GM12878 (cell line): ENCODE measurements around the gene ENOX1. TPM values are rescaled to one million over a fixed set of nuclear protein-coding genes. Genes with fewer than 3 reads are reported as not detected.

ENCODE experiments used
- ATAC-seq: fragments of 200-7000 bp; cut with Tn5 transposase; 3 replicates; pipeline ENCODE4 v1.9.1; 2020; ENCODE audit warnings: mild to moderate bottlenecking, moderate library complexity
- BruUV-seq: library from RNA; stranded (reverse); fragments of 400-500 nt; replicated peaks from 2 replicates; lab custom pipeline; 2021; lab: Mats Ljungman, UMichigan
- CTCF ChIA-PET: fragments of 300-600 bp; sonication (Branson Sonifier 250); formaldehyde crosslinking; extraction: SDS; loops from one replicate; lab custom pipeline; 2021; ENCODE audit warnings: inconsistent platforms; lab: Yijun Ruan, JAX
- POLR2A ChIA-PET: fragments of 350-600 bp; formaldehyde crosslinking; extraction: SDS; loops from one replicate; lab custom pipeline; 2021; ENCODE audit warnings: inconsistent platforms; lab: Charles Lee
- RAD21 ChIA-PET: fragments of 300-600 bp; sonication (Branson Sonifier 250); formaldehyde crosslinking; loops from one replicate; lab custom pipeline; 2023; ENCODE audit warnings: antibody characterized with exemption; ENCODE audit not compliant: unreplicated experiment; lab: Charles Lee
- SMC1A ChIA-PET: fragments of 300-600 bp; sonication (Branson Sonifier 250); formaldehyde crosslinking; loops from one replicate; lab custom pipeline; 2023; ENCODE audit not compliant: unreplicated experiment, uncharacterized antibody; lab: Charles Lee
- DNase-seq: peaks from one replicate; pipeline ENCODE4 v3.0.0-alpha.2; 2011; ENCODE audit warnings: low read depth, low spot score
- FAIRE-seq: peaks from 3 replicates; lab custom pipeline; 2011; peaks lifted over from hg19 to GRCh38; lab: Jason Lieb, UNC
- H2AFZ ChIP-seq: 2 replicates; pipeline ENCODE4 v1.6.0; 2011; ENCODE audit warnings: low read depth, low read length, control low read depth; ENCODE audit not compliant: control insufficient read depth
- H3K27ac ChIP-seq: 2 replicates; pipeline ENCODE4 v1.5.1; 2011; ENCODE audit warnings: control low read depth; ENCODE audit not compliant: control insufficient read depth, insufficient read depth
- H3K27me3 ChIP-seq, 2 experiments: replicated peaks in 1 of 2; 2 replicates each; pipeline versions ENCODE4 v1.6.0 to v1.6.1; 2011; ENCODE audit warnings: low read length in 1 of 2; ENCODE audit not compliant: control insufficient read depth in 2 of 2, insufficient read depth in 2 of 2
- H3K36me3 ChIP-seq, 2 experiments: 2 replicates each; pipeline ENCODE4 v1.5.1; 2011; ENCODE audit warnings: low read length in 1 of 2; ENCODE audit not compliant: control insufficient read depth in 2 of 2, insufficient read depth in 2 of 2
- H3K4me1 ChIP-seq: 2 replicates; pipeline ENCODE4 v1.6.1; 2011; ENCODE audit warnings: mild to moderate bottlenecking, low read length, moderate library complexity, mixed read lengths; ENCODE audit not compliant: control insufficient read depth, insufficient read depth
- H3K4me2 ChIP-seq: 2 replicates; pipeline ENCODE4 v1.6.0; 2011; ENCODE audit warnings: control low read depth; ENCODE audit not compliant: control insufficient read depth, insufficient read depth
- H3K4me3 ChIP-seq: fragments of 200-600 bp; sonication (generic); 2 replicates; pipeline ENCODE4 v1.5.1; 2016
- H3K79me2 ChIP-seq: 2 replicates; pipeline ENCODE4 v1.6.0; 2011; ENCODE audit warnings: low read length; ENCODE audit not compliant: control insufficient read depth, insufficient read depth
- H3K9ac ChIP-seq: 2 replicates; pipeline ENCODE4 v1.8.0; 2011; ENCODE audit warnings: low read length, control low read depth, mixed read lengths; ENCODE audit not compliant: control insufficient read depth, insufficient read depth
- H3K9me3 ChIP-seq: replicated peaks from 3 replicates; pipeline ENCODE4 v1.5.1; 2011; ENCODE audit warnings: mild to moderate bottlenecking, low read length; ENCODE audit not compliant: control insufficient read depth, insufficient read depth
- H4K20me1 ChIP-seq: 2 replicates; pipeline ENCODE4 v1.6.0; 2011; ENCODE audit not compliant: control insufficient read depth, insufficient read depth
- CBX3 ChIP-seq: fragments of 200-600 bp; sonication (generic); IDR thresholded peaks from 2 replicates; pipeline ENCODE4 v1.6.1; 2016; ENCODE audit warnings: low read depth, borderline replicate concordance
- CBX5 ChIP-seq: sonication (generic); IDR thresholded peaks from 2 replicates; pipeline ENCODE4 v1.6.1; 2016; ENCODE audit warnings: low read depth, moderate library complexity, mild to moderate bottlenecking, inconsistent platforms
- CHD2 ChIP-seq: IDR thresholded peaks from 2 replicates; pipeline ENCODE4 v1.6.1; 2011; ENCODE audit warnings: low read depth, low read length, improper control_type of control experiment, borderline replicate concordance
- DPF2 ChIP-seq: fragments of 450-650 bp; IDR thresholded peaks from 2 replicates; pipeline ENCODE4 v1.6.1; 2017; ENCODE audit warnings: mild to moderate bottlenecking
- HCFC1 ChIP-seq: fragments of 150-350 bp; IDR thresholded peaks from 2 replicates; pipeline ENCODE4 v1.6.1; 2014; ENCODE audit warnings: low read length
- KAT2A ChIP-seq: conservative IDR thresholded peaks from 2 replicates; pipeline ENCODE4 v1.6.1; 2011; ENCODE audit warnings: low read depth, low read length; ENCODE audit not compliant: control insufficient read depth
- MLLT1 ChIP-seq: fragments of 450-650 bp; IDR thresholded peaks from 2 replicates; pipeline ENCODE4 v1.6.1; 2016; ENCODE audit warnings: mild to moderate bottlenecking
- PAX8 ChIP-seq: fragments of 450-650 bp; IDR thresholded peaks from 2 replicates; pipeline ENCODE4 v1.6.1; 2017; ENCODE audit warnings: mild to moderate bottlenecking, moderate library complexity
- POLR2AphosphoS2 ChIP-seq: IDR thresholded peaks from 2 replicates; pipeline ENCODE4 v1.6.1; 2011; ENCODE audit warnings: low read depth, mild to moderate bottlenecking, low read length, improper control_type of control experiment, moderate library complexity
- PRDM15 ChIP-seq: fragments of 450-650 bp; formaldehyde crosslinking; IDR thresholded peaks from 2 replicates; pipeline ENCODE4 v1.4.0; 2020; ENCODE audit warnings: mild to moderate bottlenecking, moderate library complexity
- TARDBP ChIP-seq: IDR thresholded peaks from 2 replicates; pipeline ENCODE4 v1.6.1; 2016; ENCODE audit warnings: borderline replicate concordance
- ZBED1 ChIP-seq: IDR thresholded peaks from 2 replicates; pipeline ENCODE4 v1.6.1; 2016; ENCODE audit warnings: borderline replicate concordance
- ZNF217 ChIP-seq: fragments of 450-650 bp; IDR thresholded peaks from 2 replicates; pipeline ENCODE4 v1.6.1; 2017; ENCODE audit warnings: antibody characterized with exemption, mild to moderate bottlenecking
- ZSCAN29 ChIP-seq: fragments of 450-650 bp; IDR thresholded peaks from 2 replicates; pipeline ENCODE4 v1.6.1; 2017; ENCODE audit warnings: mild to moderate bottlenecking, moderate library complexity
- WGBS: methylation state at CpG from one replicate; pipeline ENCODE4 v1.1.6; 2016; ENCODE audit warnings: low lambda C conversion rate; ENCODE audit not compliant: insufficient replicate concordance, insufficient coverage; ENCODE audit errors: missing lambda C conversion rate; 5-methylcytosine and 5-hydroxymethylcytosine counted together
- in situ Hi-C: fragments of 300-500 bp; cut with MboI; formaldehyde crosslinking; loops from 9 replicates; pipeline ENCODE4 v1.14.3; 2018; ENCODE audit warnings: mixed read lengths
- intact Hi-C: fragments of 100-400 bp; cut with micrococcal nuclease; formaldehyde crosslinking; loops from one replicate; pipeline ENCODE4 v1.14.2; 2022; ENCODE audit not compliant: unreplicated experiment
- polyA plus RNA-seq, 11 experiments: library from polyadenylated mRNA; depleted of rRNA in 4 of 11; unstranded in 6 of 11; stranded (reverse) in 5 of 11; fragments of >200 nt; fragmentation: Nextera tagmentation in 4 of 11; fragmentation: Illumina TruSeq in 1 of 11; extraction: Ambion mirVana in 4 of 11; extraction: Trizol in 1 of 11; gene quantifications; 1 replicate in 1 of 11; 2 replicates in 10 of 11; pipeline versions ENCODE4 v1.2.1 to v1.2.3, GENCODE V29; 2011 to 2016; ENCODE audit warnings: inconsistent platforms in 2 of 11, missing spikeins in 2 of 11, low read depth in 1 of 11
- total RNA-seq, 4 experiments: library from RNA; depleted of rRNA in 3 of 4; stranded (reverse); fragments of >200 nt in 3 of 4; fragmentation: Illumina TruSeq in 1 of 4; extraction: Trizol in 1 of 4; gene quantifications; 2 replicates each; pipeline versions ENCODE4 v1.2.1 to v1.2.3, GENCODE V29; 2013 to 2021

ENOX1 gene
- total and polyA plus RNA-seq, 10 of the 15 experiments (the other 5 are each of a cell fraction or from before 2014, with no cell fraction given): 0.11 to 0.26 (median 0.15) TPM

GRCh38 chr13:43305416-43305815, 481.4 kb downstream of the ENOX1 start:
- Histone ChIP-seq H3K27me3 (peaks cover 0 to 3% of the 10 kb centered on the region in 2 experiments; a peak in 1 of 4 replicates), H3K79me2 (no peaks in the 10 kb centered on the region), H3K4me2 (no peak overlapping the region), H3K9me3 (no peaks in the 10 kb centered on the region; the same call in 2 of the 3 replicates), H3K4me3 (no peak overlapping the region), H4K20me1 (no peaks in the 10 kb centered on the region), H3K36me3 (no peaks in the 10 kb centered on the region), H2AFZ (no peak overlapping the region), H3K9ac (no peak overlapping the region), H3K4me1 (peaks cover 19% of the 10 kb centered on the region), H3K27ac (no peak overlapping the region)
- intact Hi-C loops (no loop called here), in situ Hi-C loops (loop anchor here (10.0 kb wide), 1 partner anchor 499 kb away; no protein-coding TSS in a partner anchor)
- BruUV-seq: no TSS peak
- POLR2A ChIA-PET: no interaction called here
- ATAC-seq: no peak
- WGBS: 0% methylated on average over 4 of the region's 4 CpGs
- TF ChIP-seq ZNF217: no peak
- TF ChIP-seq CBX3: no peak
- no peak for TF ChIP-seq ZBED1
- no peak for TF ChIP-seq KAT2A
- no peak for TF ChIP-seq PRDM15 (CRISPR knock-in tag)
- no peak for TF ChIP-seq HCFC1
- TF ChIP-seq ZSCAN29: no peak
- no peak for TF ChIP-seq CBX5
- no peak for TF ChIP-seq CHD2
- TF ChIP-seq MLLT1: no peak
- TF ChIP-seq PAX8: no peak
- no peak for TF ChIP-seq DPF2
- TF ChIP-seq POLR2AphosphoS2: no peak
- TF ChIP-seq TARDBP: no peak
- DNase-seq: no peak
- SMC1A ChIA-PET: interaction anchor here (1.0 to 1.5 kb wide), 3 partner anchors 14 to 65 kb away, joined by 3 to 4 read pairs (median 3); no protein-coding TSS in a partner anchor
- CTCF ChIA-PET: interaction anchor here (0.8 to 2.7 kb wide), 3 partner anchors 26 to 499 kb away, joined by 3 to 10 read pairs (median 4); no protein-coding TSS in a partner anchor
- RAD21 ChIA-PET: interaction anchor here (1.3 kb wide), 1 partner anchor 27 kb away, joined by 3 read pairs; no protein-coding TSS in a partner anchor
- FAIRE-seq: no peak
